GM23338 (cell line): ENCODE results near the gene UBL3. TPM values are rescaled to one million over a fixed set of nuclear protein-coding genes. Genes with fewer than 3 reads are reported as not detected.

Experiments
- polyA plus RNA-seq: library from polyadenylated mRNA; unstranded; fragments of >200 nt; fragmentation: Nextera tagmentation; extraction: Ambion mirVana; gene quantifications from 2 replicates; pipeline ENCODE4 v1.2.1, GENCODE V29; 2016
- small RNA-seq: library from RNA; depleted of rRNA; stranded (forward); fragments of <200 nt; gene quantifications from one replicate; pipeline ENCODE3, GENCODE V24; 2014; ENCODE audit warnings: low replicate concordance
- total RNA-seq: library from RNA; depleted of rRNA; stranded (reverse); fragments of >200 nt; shearing (Covaris generic); gene quantifications from 2 replicates; pipeline ENCODE4 v1.2.3, GENCODE V29; 2014

Gene UBL3
- total and polyA plus RNA-seq, 2 experiments from 2014 or later: 9.7 to 21.1 TPM

Small RNA genes within 50 kb of the gene (small RNA-seq; reads per million reads assigned to genes)
- gene RF00017 (not detected), gene TIMM8BP1 (not detected)
